GM18526 (cell line): ENCODE data around the gene SEMA3G.

Source experiments
- POLR2A ChIP-seq: IDR thresholded peaks from 3 replicates; pipeline ENCODE4 v1.6.1; 2011; ENCODE audit not compliant: insufficient read length; ENCODE audit errors: extremely low read depth

SEMA3G gene

DNA sequence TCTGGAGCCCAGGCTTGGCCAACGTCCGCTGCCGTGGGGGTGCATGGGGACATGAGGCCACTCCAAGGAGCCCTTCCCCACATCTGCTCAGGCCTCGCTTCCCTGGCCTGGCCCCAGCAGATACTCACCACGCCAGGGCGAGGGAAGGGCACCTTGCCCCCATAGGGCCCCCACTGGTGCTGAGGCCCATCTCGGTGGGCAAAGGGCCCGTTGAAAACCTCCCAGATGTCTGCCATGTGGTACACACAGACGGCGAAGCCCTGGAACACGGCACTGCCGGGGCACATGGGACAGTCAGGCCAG is 4.7 kb downstream of the SEMA3G start:
- TF ChIP-seq POLR2A = no peak

DNA sequence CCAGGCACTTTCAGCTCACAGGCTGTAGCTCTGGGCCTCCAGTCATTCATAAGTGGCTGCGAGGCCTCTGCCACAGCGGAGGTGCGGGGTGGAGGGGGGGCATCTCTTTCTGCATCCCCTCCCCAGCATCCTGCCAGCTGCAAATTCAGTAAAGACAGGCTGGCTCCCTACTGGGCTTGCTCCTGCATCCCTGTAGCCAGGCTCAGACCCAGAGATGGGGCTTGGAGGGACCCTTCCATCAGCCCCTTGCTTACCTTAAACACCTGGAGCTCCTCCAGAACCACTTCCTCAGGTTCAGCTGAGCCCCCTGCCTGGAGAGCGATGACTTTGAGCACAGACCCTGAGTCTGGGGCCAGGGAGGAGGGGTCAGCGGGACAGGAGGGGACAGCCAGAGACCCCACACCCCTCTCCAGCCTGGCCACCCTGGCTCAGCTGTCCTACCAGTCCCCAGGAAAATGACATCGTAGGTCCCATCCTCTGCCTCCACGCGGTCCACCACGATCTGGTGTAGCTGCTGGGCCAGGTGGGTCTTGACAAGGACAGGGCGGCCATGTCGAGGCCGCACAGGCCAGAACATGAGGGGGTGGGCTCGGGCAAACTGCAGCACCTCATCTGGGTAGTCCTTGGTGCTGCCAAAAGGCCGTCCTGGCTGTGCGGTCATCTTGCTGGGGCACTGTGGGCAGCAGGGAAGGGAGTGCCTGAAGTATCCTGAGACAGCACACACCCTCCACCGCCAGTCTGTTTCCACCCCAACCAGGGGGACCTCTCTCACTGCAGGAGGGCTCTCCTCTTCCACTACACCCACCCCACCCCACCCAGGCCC is 5.3 kb downstream of the SEMA3G start:
- TF ChIP-seq POLR2A = no peak

DNA sequence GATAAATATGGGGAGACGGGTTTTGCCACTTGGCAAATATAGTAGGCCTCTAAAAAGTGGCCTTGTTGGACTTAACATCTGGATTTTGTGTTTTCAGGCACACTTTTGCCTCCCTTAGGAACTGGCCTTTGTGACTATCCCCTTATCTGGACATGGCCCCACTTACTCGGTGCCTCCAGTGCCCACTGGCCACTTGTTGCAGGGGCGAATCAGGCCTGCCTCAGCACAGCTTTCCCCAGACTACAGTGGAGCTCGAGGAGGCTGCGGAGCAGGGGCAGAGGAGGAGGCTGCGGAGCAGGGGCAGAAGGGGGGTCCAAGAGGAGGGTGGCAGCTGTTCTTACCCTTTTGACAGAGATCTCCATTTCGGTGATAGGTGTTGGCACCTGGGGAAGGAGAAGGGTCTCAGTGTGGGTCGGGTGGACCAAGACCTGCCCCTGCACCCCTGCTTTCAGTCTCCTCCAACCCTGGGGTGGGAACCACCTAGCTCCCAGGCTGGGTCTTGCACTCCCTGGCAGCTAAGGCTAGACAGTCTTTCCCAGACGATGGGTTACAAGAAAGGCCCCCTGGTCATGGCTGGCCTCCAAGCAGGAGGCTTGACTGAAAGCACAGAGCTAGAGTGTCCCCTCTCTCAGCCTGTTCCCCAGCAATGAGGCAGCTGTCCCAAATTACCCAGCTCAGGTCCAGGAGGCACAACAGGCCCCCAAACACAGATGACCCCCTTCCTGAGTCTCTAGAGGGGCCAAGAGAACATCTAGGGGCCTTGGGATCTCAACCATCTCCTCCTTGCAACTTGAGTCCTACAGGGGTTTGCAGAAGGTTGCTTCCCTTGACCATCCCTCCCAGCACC is 6.1 kb downstream of the SEMA3G start:
- TF ChIP-seq POLR2A = no peak

DNA sequence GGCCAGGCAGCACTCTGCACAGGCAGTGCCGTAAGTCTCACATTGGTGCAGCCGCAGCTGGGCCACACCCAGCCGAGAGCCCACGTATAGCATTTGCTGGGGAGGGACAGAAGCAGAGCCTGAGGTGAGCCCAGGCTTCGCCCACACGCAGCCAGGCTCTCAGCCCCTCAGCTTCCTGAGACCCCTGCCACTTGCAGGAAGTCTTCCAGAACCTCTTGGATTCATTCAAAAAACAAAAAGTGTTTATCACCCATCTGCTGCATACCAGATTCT is 6.9 kb downstream of the SEMA3G start:
- no peak for TF ChIP-seq POLR2A

DNA sequence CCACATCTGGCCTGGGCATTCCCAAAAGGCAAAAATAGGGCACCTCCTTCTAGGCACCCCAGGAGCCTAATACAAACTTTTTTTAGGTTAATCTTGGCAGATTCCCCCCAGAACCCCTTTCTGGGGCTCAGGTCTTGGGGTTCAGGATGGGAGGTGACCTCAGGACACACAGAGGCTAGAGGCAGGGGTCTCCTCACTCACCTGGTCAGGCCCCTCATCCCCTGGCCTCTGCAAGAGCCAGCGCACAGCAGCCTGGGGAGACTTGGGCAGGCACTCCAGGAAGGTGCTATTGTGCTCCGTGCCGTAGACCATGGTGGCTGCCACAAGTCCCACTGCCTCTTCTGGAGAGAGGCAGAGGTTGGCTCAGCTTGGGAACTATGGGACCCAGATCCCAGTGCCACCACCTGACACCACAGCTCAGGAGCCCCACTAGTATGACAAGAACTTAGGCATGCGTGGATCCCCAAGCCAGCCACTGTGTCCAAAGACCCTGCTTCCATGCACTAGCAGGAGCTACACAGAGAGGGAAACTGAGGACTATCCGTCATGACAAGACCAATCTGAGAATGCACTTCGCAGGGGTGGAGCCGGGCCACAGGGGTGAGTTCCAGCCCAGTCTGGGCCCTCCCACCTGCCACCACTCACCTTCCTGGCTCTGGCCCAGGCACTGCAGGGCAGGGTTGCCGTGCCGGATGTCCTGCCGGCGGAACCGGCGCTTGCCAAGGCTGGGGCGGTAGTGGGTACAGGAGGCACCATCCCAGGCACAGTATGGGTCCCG is 7.4 kb downstream of the SEMA3G start:
- no peak for TF ChIP-seq POLR2A

DNA sequence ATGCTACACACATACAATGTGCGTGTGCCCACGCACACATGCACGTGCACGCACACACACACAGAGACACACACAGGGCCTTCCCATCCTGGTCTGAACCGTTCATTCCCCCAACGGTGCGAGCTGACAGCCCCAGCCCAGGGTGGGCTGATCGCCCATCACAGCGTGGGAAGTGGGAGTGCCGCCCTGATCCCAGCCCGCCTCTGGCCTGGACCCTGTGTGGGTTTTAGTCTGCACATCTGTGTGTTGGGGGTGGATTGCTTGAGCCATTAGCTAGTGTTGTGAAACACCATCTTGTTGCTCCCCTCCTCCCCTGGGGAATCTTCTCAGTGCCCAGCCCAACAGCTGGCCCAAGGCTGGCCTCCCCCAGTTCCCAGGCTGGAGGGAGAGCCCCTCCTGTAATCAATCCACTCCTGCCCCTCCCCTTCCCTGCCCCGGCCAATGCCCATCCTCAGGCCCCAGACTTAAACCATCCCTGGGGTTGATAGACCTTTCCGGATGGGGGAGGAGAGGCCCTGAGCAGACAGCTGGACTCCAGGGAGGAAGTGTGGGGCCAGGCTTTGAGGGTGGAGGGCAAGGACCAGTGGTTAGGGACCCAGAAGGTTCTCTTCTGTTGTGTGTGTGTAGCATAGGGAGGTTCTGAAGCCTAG is 8.3 kb downstream of the SEMA3G start:
- TF ChIP-seq POLR2A = no peak

DNA sequence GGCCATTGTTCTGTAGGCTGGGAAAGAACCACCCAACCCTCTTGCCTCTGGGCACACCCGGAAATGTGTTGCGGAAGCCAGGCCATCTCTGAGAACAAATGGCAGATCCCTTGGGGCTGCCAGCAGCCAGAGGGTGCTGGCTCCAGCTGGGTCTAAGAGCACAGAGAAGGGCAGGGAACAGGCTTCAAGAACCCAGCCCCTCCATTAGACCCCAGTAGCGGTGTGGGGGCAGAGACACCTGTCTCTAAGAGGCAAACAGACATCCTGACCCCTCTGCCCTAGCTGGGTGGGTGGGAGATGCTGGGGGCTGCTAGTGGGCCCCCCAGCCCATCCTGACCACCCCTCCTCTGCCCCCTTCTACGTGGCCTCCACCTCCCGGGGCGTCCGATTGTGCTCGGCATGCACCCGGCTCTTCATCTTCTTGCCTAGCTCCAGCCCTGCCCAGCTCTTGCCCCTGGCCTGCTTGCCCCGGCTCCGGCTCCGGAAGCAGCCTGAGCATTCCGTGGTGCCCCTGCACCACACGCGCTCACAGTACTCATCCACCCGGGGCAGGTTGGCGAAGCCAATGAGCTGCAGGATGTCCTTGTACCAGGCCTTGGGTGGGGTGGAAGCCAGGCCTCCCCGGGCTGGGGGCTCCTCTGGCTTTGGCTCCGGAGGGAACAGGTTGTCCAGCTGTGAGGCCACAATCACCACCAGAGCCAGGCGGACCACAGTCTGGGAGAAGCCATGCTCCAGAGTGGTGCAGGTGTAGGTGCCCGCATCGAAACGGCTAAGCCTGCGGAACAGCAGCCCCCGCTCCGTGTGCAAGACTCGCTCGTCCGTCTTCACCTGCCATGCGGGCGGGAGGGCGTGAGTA is 9.4 kb downstream of the SEMA3G start:
- no peak for TF ChIP-seq POLR2A

DNA sequence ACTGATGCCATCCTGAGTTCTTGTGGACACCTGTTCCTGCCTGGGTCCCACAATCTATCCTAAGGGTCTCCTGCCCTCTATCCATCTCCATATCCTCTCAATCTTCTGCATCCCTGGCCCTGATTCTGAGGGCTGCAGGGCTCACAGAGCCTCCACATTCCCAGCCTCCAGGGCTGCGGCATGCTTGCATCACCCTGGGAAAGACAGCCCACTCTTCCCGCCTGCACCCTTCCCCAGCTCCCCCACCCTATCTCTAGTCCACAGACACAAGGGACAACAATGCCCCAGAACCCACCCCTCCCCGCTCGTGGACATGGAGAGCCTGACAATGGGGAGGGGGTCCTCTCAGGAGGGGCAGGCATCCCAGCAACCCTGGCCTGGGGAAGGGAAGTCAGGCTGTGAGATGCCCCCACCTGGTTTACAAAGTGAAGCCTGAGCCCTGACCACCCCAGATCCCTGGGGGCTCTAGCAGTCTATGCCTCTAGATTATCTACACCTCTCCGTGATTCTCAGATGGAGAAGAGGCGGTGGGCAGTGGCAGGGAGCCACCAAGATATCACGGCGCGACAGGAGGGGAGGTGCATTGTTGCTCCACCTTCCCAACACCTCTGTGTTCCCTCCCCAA is 10.3 kb downstream of the SEMA3G start:
- no peak for TF ChIP-seq POLR2A

DNA sequence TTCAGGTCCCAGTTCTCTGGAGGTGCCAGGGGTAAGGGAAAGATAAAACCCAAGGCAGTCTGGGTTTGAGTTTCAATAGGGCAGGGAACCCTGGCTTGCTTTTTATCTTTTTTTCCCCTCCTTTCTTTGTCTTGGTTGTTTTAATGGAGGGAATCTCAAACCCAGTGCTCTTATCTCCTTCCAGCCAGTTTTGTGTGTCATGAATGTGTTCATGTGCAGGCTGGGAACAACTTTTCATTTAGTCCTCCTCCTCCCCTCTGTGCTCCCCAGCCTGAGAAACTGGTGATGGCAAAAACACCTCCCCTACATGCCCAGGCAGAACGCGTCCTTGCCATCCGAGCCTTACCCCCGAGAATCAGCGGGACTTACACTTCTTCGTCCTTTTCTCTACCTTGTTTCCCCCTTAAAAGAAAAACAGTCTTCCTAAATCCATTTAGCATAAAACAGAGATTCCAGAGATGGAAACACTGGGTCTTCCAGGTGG is 10.9 kb downstream of the SEMA3G start:
- TF ChIP-seq POLR2A = no peak

DNA sequence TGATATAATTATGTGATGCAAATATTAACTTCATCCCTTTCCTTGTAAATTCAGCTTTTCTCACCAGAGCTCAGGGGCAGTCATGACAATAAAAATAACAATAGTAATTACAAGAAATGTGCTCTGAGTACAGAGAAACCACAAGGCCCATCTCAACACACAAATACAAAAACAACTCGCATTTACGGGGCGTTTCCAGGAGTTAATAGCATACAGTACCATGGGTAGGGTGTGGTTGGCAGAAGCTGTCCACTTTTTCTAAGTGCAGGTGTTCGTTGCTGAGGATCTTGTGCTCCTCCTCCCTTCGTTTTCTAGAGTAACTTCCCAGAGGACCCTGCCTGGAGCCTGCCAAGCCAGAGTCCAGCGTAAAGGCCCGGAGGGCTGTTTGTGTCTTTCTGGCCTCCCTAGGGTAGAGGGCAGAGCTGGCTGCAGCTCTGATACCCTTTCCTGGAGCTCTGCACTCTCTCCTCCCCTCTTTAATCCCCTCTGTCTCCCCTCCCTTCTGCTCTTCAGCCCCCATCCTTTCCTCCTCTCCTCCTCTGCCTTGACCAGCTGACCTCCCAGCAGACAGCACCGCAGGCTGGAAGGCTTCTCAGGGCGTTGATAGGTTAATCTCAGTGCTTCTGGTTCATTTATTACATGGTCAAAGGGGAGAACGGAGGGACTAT is 11.4 kb downstream of the SEMA3G start:
- no peak for TF ChIP-seq POLR2A

DNA sequence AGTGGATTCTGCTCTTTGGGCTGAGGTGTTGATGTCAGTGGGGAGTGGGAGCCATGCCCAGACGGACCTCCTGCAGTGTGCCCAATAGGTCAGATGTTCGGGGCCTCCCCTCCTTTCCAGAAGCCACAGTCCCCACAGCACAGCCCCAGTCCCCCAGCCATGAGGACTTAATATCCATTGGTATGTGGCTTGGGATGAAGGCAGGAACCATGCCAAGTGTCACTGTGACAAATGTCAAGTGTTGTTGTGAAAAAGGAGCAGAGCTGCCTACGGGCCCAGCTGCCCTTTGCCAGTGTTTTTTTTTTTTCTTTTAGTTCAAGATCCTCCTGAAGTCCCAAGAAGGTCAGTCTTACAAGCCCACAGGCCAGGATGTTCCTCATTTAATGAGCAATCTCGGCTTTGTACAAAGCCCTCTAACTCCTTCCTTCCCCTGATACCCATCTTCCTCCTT is 12.2 kb downstream of the SEMA3G start:
- TF ChIP-seq POLR2A = no peak

DNA sequence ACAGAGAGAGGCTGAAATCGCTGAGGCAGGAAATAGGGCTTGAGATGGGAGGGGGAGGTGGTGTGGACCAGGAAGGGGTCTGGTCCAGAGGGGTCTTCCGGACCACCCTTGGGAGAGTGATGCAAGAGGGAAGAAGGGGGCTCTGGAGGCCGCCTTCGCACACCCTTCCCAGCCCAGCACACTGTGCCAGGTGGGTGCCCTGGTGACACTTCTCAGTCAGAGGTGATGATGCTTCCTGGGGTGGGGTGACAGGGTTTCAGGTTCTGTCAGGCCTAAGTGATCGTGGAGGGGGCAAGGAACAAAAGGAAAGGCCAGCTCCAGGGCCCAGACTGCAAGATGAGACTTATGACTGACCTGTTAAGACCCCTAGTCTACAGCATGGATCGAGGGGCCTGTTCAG is 12.7 kb downstream of the SEMA3G start:
- no peak for TF ChIP-seq POLR2A

DNA sequence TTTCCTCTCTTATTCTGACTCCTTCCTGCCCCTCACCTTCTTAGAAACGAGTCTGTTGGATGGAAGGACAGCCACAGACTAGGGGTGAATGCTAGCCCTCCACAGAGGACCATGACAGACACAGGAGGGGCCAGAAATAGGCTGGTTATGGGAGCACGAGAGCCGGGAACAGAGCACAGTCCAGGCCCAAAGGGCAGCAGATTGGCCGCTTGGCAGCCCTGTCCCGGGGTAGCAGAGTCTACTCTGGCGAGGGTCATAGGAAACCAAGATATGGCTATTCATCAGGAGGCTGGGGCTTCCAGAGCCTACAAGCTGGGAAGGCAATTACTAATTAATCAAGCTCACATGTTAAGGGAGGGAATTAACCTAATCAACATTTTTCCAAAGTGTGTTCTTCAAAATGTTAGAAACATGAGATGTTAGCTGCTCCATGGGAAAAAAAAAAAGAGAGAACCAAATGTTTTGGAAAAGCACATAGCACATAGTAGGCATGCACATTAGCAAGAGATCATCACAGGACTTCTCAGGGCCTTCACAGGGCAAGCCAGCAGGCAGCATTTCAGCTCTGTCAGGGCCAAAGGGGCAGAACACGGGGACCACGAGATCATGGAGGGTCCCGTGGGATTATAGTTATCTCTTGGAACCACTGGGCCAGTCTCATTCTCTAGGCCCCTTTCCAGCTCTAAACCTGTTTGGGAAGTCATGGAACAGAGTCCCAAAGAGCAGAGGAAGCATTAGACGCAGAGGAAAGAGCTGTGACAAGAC is 13.3 kb downstream of the SEMA3G start:
- TF ChIP-seq POLR2A = no peak
